Measurements from ENCODE around the gene ALDH9A1.

GRCh38 chr1:165747632-165748447, 49.5 kb upstream of the ALDH9A1 start:
- no peak for TF ChIP-seq CTCF (conservative IDR thresholded peaks at IDR 0.05; ENCODE audit: low read depth, low read length)
- TF ChIP-seq EZH2 (IDR thresholded peaks at IDR 0.05; ENCODE audit: low read length, unreplicated experiment) = no peak

Measured in PC-3 (cell line).